Tibial nerve (tissue), 4 donors: ENCODE measurements around the gene UGT1A4.

Experiments
- CTCF ChIP-seq, 5 experiments: fragments of 200-600 bp in 3 of 5; fragments of 450-650 bp in 2 of 5; sonication (generic) in 3 of 5; IDR thresholded peaks; one replicate each; pipeline ENCODE4 v1.5.1; 2016 to 2019; ENCODE audit warnings: antibody characterized with exemption in 5 of 5, mild to moderate bottlenecking in 3 of 5, moderate library complexity in 2 of 5
- EP300 ChIP-seq, 2 donors: sonication (generic); formaldehyde crosslinking; IDR thresholded peaks; one replicate each; pipeline ENCODE4 v1.6.1; 2017; ENCODE audit warnings: antibody characterized with exemption in 2 of 2, mild to moderate bottlenecking in 1 of 2
- POLR2A ChIP-seq, 2 donors: fragments of 450-650 bp; IDR thresholded peaks; one replicate each; pipeline ENCODE4 v1.6.1; 2017; ENCODE audit warnings: antibody characterized with exemption in 2 of 2, mild to moderate bottlenecking in 2 of 2, moderate library complexity in 2 of 2

DNA sequence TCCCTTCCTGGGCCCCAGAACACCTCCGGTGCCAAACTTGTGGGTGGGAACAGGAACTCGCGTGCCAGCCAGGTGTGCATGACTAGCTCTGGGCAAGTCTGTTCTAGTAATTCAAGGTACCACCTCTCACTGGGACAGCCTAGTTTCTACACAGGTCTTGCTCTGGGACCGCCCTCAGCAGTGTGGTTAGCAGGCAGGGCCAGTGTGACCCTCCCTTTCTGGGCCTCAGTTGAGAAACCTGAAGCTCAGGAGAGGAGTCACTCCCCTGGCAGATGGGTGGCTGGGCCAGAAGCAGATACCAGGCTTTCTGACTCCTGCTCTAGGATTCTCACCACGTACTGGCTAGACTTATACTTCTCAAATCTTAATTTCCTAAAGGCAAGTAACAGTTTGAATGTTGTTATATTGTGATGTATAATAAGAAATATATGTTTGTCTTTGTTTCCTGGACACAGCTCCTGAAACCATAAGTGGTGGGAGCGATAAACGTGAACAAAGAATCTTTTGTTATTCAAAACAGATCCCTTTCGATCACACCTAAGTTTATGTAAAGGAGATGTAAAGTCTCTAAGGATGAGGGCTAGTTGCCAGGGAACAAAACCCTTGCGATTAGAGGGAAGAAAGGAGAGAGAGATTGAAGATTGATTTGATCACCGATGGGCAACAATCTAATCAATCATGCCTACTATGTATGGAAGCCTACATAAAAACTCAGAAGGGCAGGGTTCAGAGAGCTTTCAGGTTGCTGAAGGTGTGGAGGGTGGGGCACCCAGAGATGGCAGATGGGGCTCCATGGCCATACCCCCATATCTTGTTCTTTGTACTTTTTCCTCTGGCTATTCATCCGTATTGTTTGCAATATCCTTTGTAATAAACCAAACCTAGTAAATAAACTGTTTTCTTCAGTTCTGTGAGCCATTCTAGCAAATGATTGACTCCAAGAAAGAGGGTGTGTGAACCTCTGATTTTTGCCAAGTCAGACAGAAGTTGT, 26.8 kb upstream of the UGT1A4 start:
- TF ChIP-seq CTCF (IDR thresholded peaks at IDR 0.05) (no peak), POLR2A (IDR thresholded peaks at IDR 0.05) (no peak), EP300 (IDR thresholded peaks at IDR 0.05) (no peak)
